H1 (cell line): ENCODE data around the gene NRIP2. TPM values are rescaled to one million over a fixed set of nuclear protein-coding genes. Genes with fewer than 3 reads are reported as not detected.

ENCODE experiments used
- CTCF ChIA-PET: fragments of 300-600 bp; sonication (Branson Sonifier 250); formaldehyde crosslinking; loops from one replicate; lab custom pipeline; 2021; ENCODE audit not compliant: partially characterized antibody; lab: Charles Lee
- POLR2A ChIA-PET: fragments of 300-600 bp; sonication (Branson Sonifier 250); formaldehyde crosslinking; loops from one replicate; lab custom pipeline; 2021; ENCODE audit warnings: inconsistent platforms; ENCODE audit not compliant: partially characterized antibody; lab: Charles Lee
- DNase-seq, 2 experiments: peaks; one replicate each; pipeline versions ENCODE4 v3.0.0 to v3.0.0-alpha.2; 2010 to 2022; ENCODE audit warnings: low spot score in 2 of 2, low read depth in 1 of 2, mixed read lengths in 1 of 2
- FAIRE-seq: peaks from 2 replicates; lab custom pipeline; 2011; peaks lifted over from hg19 to GRCh38; lab: Jason Lieb, UNC
- H2AFZ ChIP-seq: 2 replicates; pipeline ENCODE4 v1.8.1; 2012; ENCODE audit warnings: low read length, inconsistent platforms
- H2AK5ac ChIP-seq: 2 replicates; pipeline ENCODE4 v1.6.1; 2013; ENCODE audit warnings: low read depth, low read length
- H2BK120ac ChIP-seq: replicated peaks from 2 replicates; pipeline ENCODE3; 2013; ENCODE audit warnings: low read depth, low read length, inconsistent platforms
- H2BK12ac ChIP-seq: 2 replicates; pipeline ENCODE4 v1.6.1; 2013; ENCODE audit warnings: low read depth, low read length
- H2BK15ac ChIP-seq: 2 replicates; pipeline ENCODE4 v1.6.1; 2013; ENCODE audit warnings: low read length
- H2BK20ac ChIP-seq: 2 replicates; pipeline ENCODE4 v1.6.1; 2013; ENCODE audit warnings: low read length
- H2BK5ac ChIP-seq: 2 replicates; pipeline ENCODE4 v1.6.1; 2013; ENCODE audit warnings: low read depth, low read length
- H3K14ac ChIP-seq: 2 replicates; pipeline ENCODE4 v1.6.1; 2013; ENCODE audit warnings: inconsistent platforms; ENCODE audit not compliant: insufficient read length
- H3K18ac ChIP-seq: 2 replicates; pipeline ENCODE4 v1.6.1; 2013; ENCODE audit warnings: low read length; ENCODE audit errors: extremely low read depth
- H3K23ac ChIP-seq: 2 replicates; pipeline ENCODE4 v1.6.1; 2013; ENCODE audit warnings: inconsistent platforms; ENCODE audit not compliant: insufficient read length
- H3K23me2 ChIP-seq: 2 replicates; pipeline ENCODE4 v1.6.1; 2013; ENCODE audit warnings: low read depth, low read length
- H3K27ac ChIP-seq: 2 replicates; pipeline ENCODE4 v1.6.1; 2011; ENCODE audit warnings: low read depth, low read length, inconsistent platforms
- H3K27me3 ChIP-seq, 4 experiments: replicated peaks in 1 of 4; 1 replicate in 1 of 4; 2 replicates in 3 of 4; pipeline versions ENCODE4 v1.6.1 to v1.8.1; 2011 to 2013; ENCODE audit warnings: low read length in 3 of 4, mild to moderate bottlenecking in 3 of 4, inconsistent platforms in 2 of 4, mixed read lengths in 2 of 4, moderate library complexity in 1 of 4; ENCODE audit not compliant: control insufficient read depth in 3 of 4, insufficient read depth in 3 of 4; ENCODE audit errors: extremely low read depth in 1 of 4
- H3K36me3 ChIP-seq, 4 experiments: 2 replicates each; pipeline versions ENCODE4 v1.6.1 to v1.8.1; 2011 to 2013; ENCODE audit warnings: mild to moderate bottlenecking in 4 of 4, low read length in 3 of 4, moderate library complexity in 2 of 4, control low read depth in 1 of 4, inconsistent platforms in 1 of 4; ENCODE audit not compliant: insufficient read depth in 4 of 4, control insufficient read depth in 2 of 4
- H3K4ac ChIP-seq: replicated peaks from 2 replicates; pipeline ENCODE3; 2013; ENCODE audit warnings: low read length, low read depth, mixed read lengths, inconsistent platforms; ENCODE audit not compliant: insufficient read length
- H3K4me1 ChIP-seq, 4 experiments: replicated peaks in 1 of 4; 1 replicate in 1 of 4; 2 replicates in 3 of 4; pipeline versions ENCODE4 v1.6.1 to v1.8.1; 2011 to 2013; ENCODE audit warnings: low read length in 3 of 4, inconsistent platforms in 2 of 4, mixed read lengths in 1 of 4; ENCODE audit not compliant: insufficient read depth in 4 of 4, control insufficient read depth in 3 of 4
- H3K4me2 ChIP-seq, 2 experiments: 2 replicates each; pipeline versions ENCODE4 v1.6.1 to v1.8.1; 2011 to 2013; ENCODE audit warnings: low read depth in 2 of 2, low read length in 2 of 2, control low read depth in 1 of 2, inconsistent platforms in 1 of 2, mild to moderate bottlenecking in 1 of 2; ENCODE audit not compliant: insufficient read depth in 1 of 2
- H3K4me3 ChIP-seq, 4 experiments: fragments of 200-600, 300-600 bp in 1 of 4; sonication (generic), shearing (Covaris generic), sonication (Bioruptor Twin) in 1 of 4; 2 replicates each; pipeline versions ENCODE4 v1.5.1 to v1.8.1; 2011 to 2016; ENCODE audit warnings: low read length in 4 of 4, low read depth in 3 of 4, control low read depth in 2 of 4, inconsistent platforms in 2 of 4, mild to moderate bottlenecking in 2 of 4, mixed read lengths in 1 of 4, moderate library complexity in 1 of 4; ENCODE audit not compliant: insufficient read depth in 2 of 4; ENCODE audit errors: extremely low read depth in 1 of 4
- H3K56ac ChIP-seq: replicated peaks from 2 replicates; pipeline ENCODE3; 2013; ENCODE audit warnings: low read depth, mild to moderate bottlenecking, mixed read lengths, low read length, inconsistent platforms; ENCODE audit not compliant: insufficient read length
- H3K79me1 ChIP-seq: 2 replicates; pipeline ENCODE4 v1.6.1; 2013; ENCODE audit warnings: low read depth, low read length, control low read depth
- H3K79me2 ChIP-seq, 2 experiments: 2 replicates each; pipeline versions ENCODE4 v1.6.1 to v1.8.1; 2012 to 2013; ENCODE audit warnings: low read length in 2 of 2, mild to moderate bottlenecking in 2 of 2, inconsistent platforms in 1 of 2; ENCODE audit not compliant: insufficient read depth in 2 of 2, control insufficient read depth in 1 of 2
- H3K9ac ChIP-seq, 4 experiments: replicated peaks in 1 of 4; 1 replicate in 1 of 4; 2 replicates in 3 of 4; pipeline versions ENCODE4 v1.6.1 to v1.8.1; 2011 to 2013; ENCODE audit warnings: low read depth in 3 of 4, low read length in 3 of 4, control low read depth in 2 of 4, mild to moderate bottlenecking in 2 of 4, moderate library complexity in 2 of 4, inconsistent platforms in 1 of 4; ENCODE audit errors: extremely low read depth in 1 of 4
- H3K9me3 ChIP-seq, 2 experiments: 2 replicates each; pipeline versions ENCODE4 v1.6.1 to v1.8.1; 2012 to 2013; ENCODE audit warnings: mild to moderate bottlenecking in 2 of 2, moderate library complexity in 2 of 2, control low read depth in 1 of 2, inconsistent platforms in 1 of 2, low read depth in 1 of 2, low read length in 1 of 2, mixed read lengths in 1 of 2; ENCODE audit not compliant: insufficient read depth in 2 of 2
- H4K20me1 ChIP-seq, 2 experiments: replicated peaks in 1 of 2; 2 replicates each; pipeline versions ENCODE3 to v1.8.1; 2011 to 2013; ENCODE audit warnings: inconsistent platforms in 2 of 2, low read length in 2 of 2, mild to moderate bottlenecking in 1 of 2; ENCODE audit not compliant: insufficient read depth in 2 of 2, control insufficient read depth in 1 of 2
- H4K5ac ChIP-seq: 2 replicates; pipeline ENCODE4 v1.6.1; 2013; ENCODE audit warnings: low read length, low read depth, mixed read lengths, inconsistent platforms; ENCODE audit not compliant: insufficient read length
- H4K8ac ChIP-seq: 2 replicates; pipeline ENCODE4 v1.8.0; 2013; ENCODE audit warnings: mild to moderate bottlenecking, moderate library complexity, low read length, inconsistent platforms; ENCODE audit not compliant: insufficient read depth; ENCODE audit errors: extremely low read depth
- H4K91ac ChIP-seq: replicated peaks from 2 replicates; pipeline ENCODE3; 2013; ENCODE audit warnings: low read length, mixed read lengths, inconsistent platforms; ENCODE audit not compliant: insufficient read length
- ATF3 ChIP-seq: IDR thresholded peaks from 2 replicates; pipeline ENCODE4 v1.6.1; 2011; ENCODE audit warnings: low read depth, mild to moderate bottlenecking, low read length; ENCODE audit not compliant: insufficient read depth
- CREB1 ChIP-seq: IDR thresholded peaks from 2 replicates; pipeline ENCODE4 v1.6.1; 2012; ENCODE audit warnings: inconsistent platforms
- EP300 ChIP-seq, 2 experiments: IDR thresholded peaks; 1 replicate in 1 of 2; 2 replicates in 1 of 2; pipeline ENCODE4 v1.6.1; 2011 to 2012; ENCODE audit warnings: low read depth in 2 of 2, low read length in 2 of 2, mild to moderate bottlenecking in 2 of 2, borderline replicate concordance in 1 of 2, inconsistent platforms in 1 of 2, moderate library complexity in 1 of 2
- JUN ChIP-seq: IDR thresholded peaks from 2 replicates; pipeline ENCODE4 v1.6.1; 2011; ENCODE audit warnings: low read depth, mild to moderate bottlenecking, improper control_type of control experiment, low read length
- KDM1A ChIP-seq: fragments of 200-600, 300-600 bp; sonication (generic); IDR thresholded peaks from 2 replicates; pipeline ENCODE4 v1.7.1; 2016; ENCODE audit warnings: mild to moderate bottlenecking, low read length, borderline replicate concordance
- KDM5A ChIP-seq: fragments of 200-600 bp; IDR thresholded peaks from 2 replicates; pipeline ENCODE4 v1.7.1; 2012; ENCODE audit warnings: mild to moderate bottlenecking, low read length, inconsistent platforms, mixed read lengths
- POLR2A ChIP-seq, 2 experiments: IDR thresholded peaks; 1 replicate in 1 of 2; 2 replicates in 1 of 2; pipeline ENCODE4 v1.6.1; 2011; ENCODE audit warnings: low read depth in 2 of 2, low read length in 2 of 2, mild to moderate bottlenecking in 2 of 2; ENCODE audit errors: control extremely low read depth in 1 of 2
- POU5F1 ChIP-seq: IDR thresholded peaks from 2 replicates; pipeline ENCODE4 v1.6.1; 2011; ENCODE audit warnings: low read depth, mild to moderate bottlenecking, low read length, moderate library complexity
- SP1 ChIP-seq: IDR thresholded peaks from 2 replicates; pipeline ENCODE4 v1.6.1; 2011; ENCODE audit warnings: low read depth, low read length
- WGBS, 2 experiments: shearing (Covaris generic) in 1 of 2; methylation state at CpG; one replicate each; pipeline versions ENCODE4 v1.1.6 to v1.1.7; 2013 to 2015; ENCODE audit warnings: low lambda C conversion rate in 2 of 2, mixed read lengths in 2 of 2, inconsistent platforms in 1 of 2, low coverage in 1 of 2, missing lambda C conversion rate in 1 of 2; ENCODE audit not compliant: insufficient replicate concordance in 2 of 2, insufficient coverage in 1 of 2, insufficient read length in 1 of 2; ENCODE audit errors: extremely low coverage in 1 of 2, missing lambda C conversion rate in 1 of 2; 5-methylcytosine and 5-hydroxymethylcytosine counted together
- polyA plus RNA-seq, 7 experiments: library from polyadenylated mRNA; depleted of rRNA in 3 of 7; stranded (reverse) in 5 of 7; unstranded in 2 of 7; fragments of >200 nt in 5 of 7; fragments of 200-250 nt in 2 of 7; gene quantifications; 1 replicate in 5 of 7; 2 replicates in 1 of 7; 4 replicates in 1 of 7; pipeline versions ENCODE4 v1.2.1 to v1.2.3, GENCODE V29; 2011 to 2013; ENCODE audit warnings: missing spikeins in 2 of 7, mixed read lengths in 2 of 7
- total RNA-seq: library from RNA; stranded (reverse); fragmentation: NEBNext Ultra II Directional; extraction: Animal tissue kit (Norgen Biotek cat#: 25700); gene quantifications from 2 replicates; pipeline ENCODE4 v1.2.1, GENCODE V29; 2021

NRIP2 gene
- total and polyA plus RNA-seq, 2 of the 8 experiments (the other 6 are each of a cell fraction or from before 2014, with no cell fraction given) = 0.06 TPM; not detected in 1

- Histone ChIP-seq H3K4ac (peak within 1 kb of the TSS; percentile 91), H3K18ac (peak within 1 kb of the TSS; percentile 78), H4K8ac (peak within 1 kb of the TSS; percentile 80; the same call in 1 of the 2 replicates), H2AK5ac (no peak within 1 kb of the TSS), H3K4me2 (peak within 1 kb of the TSS; percentile 75 to 86), H3K14ac (no peak within 1 kb of the TSS), H3K9me3 (no peaks in the 10 kb centered on the region), H3K56ac (peak within 1 kb of the TSS; percentile 84), H3K4me1 (peaks cover 0 to 4% (median 3%) of the 10 kb centered on the region in 4 experiments; a peak in 4 of 7 replicates), H3K79me2 (peaks cover 3 to 67% of the 10 kb centered on the region in 2 experiments; a peak in 3 of 4 replicates), H3K9ac (peak within 1 kb of the TSS; percentile 94 to 95 (median 94)), H4K91ac (peak within 1 kb of the TSS; percentile 65), H2AFZ (peak within 1 kb of the TSS; percentile 72), H2BK120ac (peak within 1 kb of the TSS; percentile 56), H3K23ac (no peak within 1 kb of the TSS), H4K20me1 (no peaks in the 10 kb centered on the region), H3K36me3 (peaks cover 0 to 33% (median 14%) of the 10 kb centered on the region in 4 experiments; a peak in 6 of 8 replicates), H2BK12ac (0 out of 2 replicates have a peak within 1 kb of the TSS, but pooled peaks have one; percentile 60), H3K27me3 (no peaks in the 10 kb centered on the region), H3K23me2 (peaks cover 7% of the 10 kb centered on the region), H4K5ac (peak within 1 kb of the TSS; percentile 89), H3K79me1 (peaks cover 5% of the 10 kb centered on the region), H2BK5ac (peak within 1 kb of the TSS; percentile 93), H3K4me3 (peak within 1 kb of the TSS; percentile 92 to 100 (median 98)), H3K27ac (peak within 1 kb of the TSS; percentile 86), H2BK15ac (0 out of 2 replicates have a peak within 1 kb of the TSS, but pooled peaks have one; percentile 29), H2BK20ac (no peak within 1 kb of the TSS)
- FAIRE-seq (no peak), DNase-seq (peak; percentile 74 to 94)
- 5% methylated on average over 22 of the region's 70 CpGs; no CpG with 5 or more reads in 1 of the 2 experiments for WGBS, 2 experiments
- CTCF ChIA-PET = interaction anchor here (0.9 to 4.7 kb wide), 11 partner anchors 10 to 157 kb away, joined by 3 to 33 read pairs (median 5); no protein-coding TSS in a partner anchor
- POLR2A ChIA-PET = interaction anchor here (0.6 to 4.1 kb wide), 21 partner anchors 8 to 173 kb away, joined by 3 to 31 read pairs (median 3); partner anchors contain the start of genes TEX52 and TULP3
- TF ChIP-seq KDM5A (0 out of 2 replicates have a peak, but pooled peaks have one; percentile 39), CREB1 (peak; percentile 50; the same call in 1 of the 2 replicates), EP300 (IDR thresholded peaks at IDR 0.05; ENCODE audit: borderline replicate concordance in 1 of 2, low read depth in 2 of 2, low read length in 2 of 2) (no peak), SP1 (no peak), KDM1A (no peak), POU5F1 (no peak), JUN (no peak), POLR2A (IDR thresholded peaks at IDR 0.05; ENCODE audit: control extremely low read depth in 1 of 2, low read depth in 2 of 2, low read length in 2 of 2) (peak in 1 of 2 experiments; percentile 81; a peak in 2 of 3 replicates), ATF3 (peak; percentile 61; the same call in 1 of the 2 replicates)
Measured at GRCh38 chr12:2877047-2877952, 42.5 kb upstream of the NRIP2 start, which contains the start of the genes FOXM1 and RHNO1. Gene FOXM1 (minus strand): TSS chr12:2877174. CDS start chr12:2874478, 2,696 bp downstream. Gene RHNO1 (plus strand): TSS chr12:2877223. CDS start chr12:2885367, 8,144 bp downstream.
